ENCODE measurements around the gene BRI3BP.

DNA sequence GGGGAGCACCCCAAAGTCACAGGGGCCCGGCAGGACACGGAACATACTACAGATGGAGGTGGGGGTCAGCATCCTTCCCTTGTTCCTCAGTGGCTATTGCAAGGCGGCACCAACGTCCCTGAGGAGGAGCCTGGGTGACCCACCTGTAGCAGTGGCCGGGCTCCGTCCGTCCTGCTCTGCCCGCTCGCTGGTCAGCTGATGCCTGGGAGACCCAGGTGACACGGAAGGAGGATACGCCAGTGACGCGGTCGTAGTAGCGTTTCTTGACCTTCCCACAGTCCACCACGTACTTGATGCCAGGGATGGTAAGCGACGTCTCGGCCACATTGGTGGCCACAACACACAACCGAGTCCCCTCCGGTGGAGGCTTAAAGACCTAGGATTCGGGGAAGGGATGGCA lies 29.2 kb upstream of the BRI3BP start:
- TF ChIP-seq SIRT6 (IDR thresholded peaks at IDR 0.05; ENCODE audit: low read depth, low read length) = no peak
- no peak for TF ChIP-seq CEBPB (tag; IDR thresholded peaks at IDR 0.05)
